HG02571 (cell line): Measurements from ENCODE around the gene SCAANT1.

Source experiments
- ATAC-seq: cut with Tn5 transposase; IDR thresholded peaks from one replicate; pipeline ENCODE4 v1.9.1; 2021; ENCODE audit warnings: mild to moderate bottlenecking, moderate library complexity; ENCODE audit not compliant: unreplicated experiment

The SCAANT1 gene

DNA sequence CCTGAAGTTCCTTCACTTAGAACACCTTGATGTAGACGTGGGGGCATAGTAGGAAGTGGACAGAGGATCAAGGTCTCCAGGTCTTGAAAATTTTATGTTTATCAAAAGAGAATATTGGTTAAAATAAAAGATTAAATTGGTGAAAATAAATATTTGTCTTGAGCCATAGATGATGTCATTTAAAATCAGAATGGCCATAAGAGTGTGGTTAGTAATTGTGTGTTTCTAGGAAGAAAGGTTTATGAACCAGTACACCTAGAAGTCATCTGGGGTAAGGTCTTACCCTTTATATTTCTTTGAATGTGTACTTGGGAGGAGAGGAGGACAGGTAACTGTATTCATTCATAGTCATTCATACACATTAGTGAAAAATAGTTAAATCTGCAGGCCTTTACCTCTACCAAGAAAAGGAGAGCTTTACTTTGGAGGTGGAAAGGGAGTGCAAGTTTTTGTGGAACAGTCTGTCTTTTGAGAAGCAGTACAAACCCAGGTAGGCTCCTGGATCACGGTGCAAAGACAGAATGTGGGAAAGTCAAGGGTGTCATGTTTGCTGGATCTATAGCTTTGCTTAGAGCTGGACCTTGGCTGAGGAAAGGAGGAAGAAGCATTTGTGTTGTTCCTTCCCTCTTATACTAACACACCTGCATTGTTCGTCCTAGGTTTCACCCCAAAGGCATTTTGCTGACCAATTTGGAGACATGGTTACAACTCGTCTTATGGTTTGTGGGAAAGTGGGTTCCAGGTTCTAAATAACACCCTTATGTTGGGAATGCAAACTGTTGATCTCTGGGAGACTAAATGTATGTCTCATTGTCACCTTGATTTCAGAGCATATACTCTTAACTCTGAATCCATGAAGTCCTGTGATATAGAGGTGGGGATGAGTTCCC lies 6.2 kb downstream of the SCAANT1 start:
- ATAC-seq: no peak

DNA sequence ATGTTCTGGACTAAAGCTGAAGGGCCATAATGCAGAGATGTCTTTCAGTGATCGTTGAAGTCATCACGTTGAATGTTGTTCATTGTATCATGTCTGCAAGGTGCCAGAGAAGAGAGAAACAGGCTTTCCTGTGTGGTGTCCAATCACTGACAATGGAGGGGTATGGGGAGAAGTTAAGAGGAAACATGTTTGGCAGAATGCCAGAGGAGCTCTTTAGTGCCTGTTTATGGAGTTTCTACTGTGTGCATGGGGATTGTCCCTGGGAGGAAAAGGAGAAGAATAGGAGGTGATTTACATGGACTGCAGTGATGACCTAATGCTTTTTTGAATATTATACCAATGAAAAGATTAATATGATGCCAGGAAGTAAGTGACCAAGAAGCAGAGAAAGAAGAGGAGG lies 11.7 kb downstream of the SCAANT1 start:
- no peak for ATAC-seq

DNA sequence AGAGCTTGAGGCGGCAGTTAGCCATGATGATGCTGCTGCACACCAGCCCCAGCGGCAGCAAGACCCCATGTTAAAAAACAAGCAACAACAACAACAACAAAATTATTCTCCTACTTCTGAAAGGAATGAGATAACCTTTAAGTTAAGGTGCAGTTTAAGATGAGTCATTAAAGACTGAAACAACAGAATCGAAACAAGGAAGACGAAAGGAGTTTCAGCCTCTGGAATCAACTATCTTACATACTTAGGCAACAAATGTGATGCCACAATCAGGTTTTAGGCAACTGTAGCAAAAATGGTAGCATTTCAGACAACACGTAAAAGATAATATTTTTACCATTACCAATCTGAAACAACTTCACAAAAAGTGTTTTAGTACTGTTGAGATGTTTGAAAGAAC lies 12.2 kb downstream of the SCAANT1 start:
- no peak for ATAC-seq

DNA sequence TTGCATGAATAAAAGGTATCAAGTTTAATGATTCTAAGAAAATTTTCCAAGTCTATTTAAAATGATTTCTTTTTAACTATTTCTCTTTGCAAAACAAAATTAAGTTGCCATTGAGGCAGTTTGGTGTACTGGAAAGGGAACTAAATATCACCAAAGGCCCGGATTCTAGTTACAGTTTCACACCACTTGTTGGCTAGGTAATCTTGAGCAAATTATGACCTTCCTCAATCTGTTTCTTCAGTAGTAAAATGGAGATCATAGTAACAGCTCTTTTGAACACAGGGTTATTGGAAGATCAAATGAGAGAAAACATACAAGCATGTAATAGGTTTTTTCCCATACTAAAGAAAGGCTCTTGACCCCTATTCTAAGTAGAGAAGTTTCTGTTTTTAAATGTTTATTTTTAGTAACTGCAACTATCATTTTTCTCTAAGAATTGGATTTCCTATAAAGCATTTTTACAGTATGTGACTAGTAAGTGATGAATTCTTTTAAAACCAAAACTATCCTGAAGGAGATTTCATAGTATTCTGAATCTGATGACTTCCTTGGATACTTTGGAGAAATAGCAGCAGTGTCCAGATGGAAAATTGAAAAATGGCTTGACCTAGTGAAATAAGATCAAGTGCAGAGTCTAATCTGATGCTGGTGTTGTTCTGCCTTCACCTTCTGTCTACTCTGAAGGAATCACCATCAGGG lies 15.7 kb downstream of the SCAANT1 start:
- ATAC-seq: no peak

DNA sequence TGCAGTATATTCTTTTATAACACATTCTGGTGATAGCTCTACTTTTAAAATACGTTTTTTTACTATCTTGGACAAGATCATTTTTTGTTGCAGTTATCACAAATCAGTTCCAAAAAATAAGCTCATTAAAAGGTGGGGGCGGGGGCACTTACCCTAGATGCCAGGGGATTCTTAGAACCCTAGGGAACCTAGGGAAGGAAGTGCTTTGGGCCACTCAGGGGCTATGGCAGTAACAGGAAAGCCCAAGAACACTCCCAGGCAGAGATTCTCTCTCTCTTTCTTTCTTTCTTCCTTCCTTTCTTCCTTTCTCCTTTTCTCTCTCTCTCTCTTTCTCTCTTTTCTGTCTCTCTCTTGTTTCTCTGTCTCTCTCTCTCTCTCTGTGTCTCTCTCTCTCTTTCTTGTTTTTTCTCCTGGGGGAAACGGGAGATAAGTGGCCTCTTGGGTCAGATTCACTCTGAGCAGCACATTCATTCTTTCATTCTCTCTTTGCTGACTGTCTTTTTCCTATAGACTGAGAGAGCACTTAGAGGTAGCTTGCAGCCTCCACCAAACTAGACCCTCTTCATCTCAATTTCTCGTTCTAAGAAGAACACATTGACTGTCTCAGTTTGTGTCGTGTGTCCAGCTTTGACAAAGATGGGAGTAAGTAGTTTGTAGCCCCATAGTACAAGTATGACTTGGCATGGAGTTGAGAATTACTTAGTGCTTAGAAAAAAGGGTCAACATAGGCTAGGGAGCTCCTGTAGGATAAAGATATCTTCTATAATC lies 16.6 kb downstream of the SCAANT1 start:
- no peak for ATAC-seq

DNA sequence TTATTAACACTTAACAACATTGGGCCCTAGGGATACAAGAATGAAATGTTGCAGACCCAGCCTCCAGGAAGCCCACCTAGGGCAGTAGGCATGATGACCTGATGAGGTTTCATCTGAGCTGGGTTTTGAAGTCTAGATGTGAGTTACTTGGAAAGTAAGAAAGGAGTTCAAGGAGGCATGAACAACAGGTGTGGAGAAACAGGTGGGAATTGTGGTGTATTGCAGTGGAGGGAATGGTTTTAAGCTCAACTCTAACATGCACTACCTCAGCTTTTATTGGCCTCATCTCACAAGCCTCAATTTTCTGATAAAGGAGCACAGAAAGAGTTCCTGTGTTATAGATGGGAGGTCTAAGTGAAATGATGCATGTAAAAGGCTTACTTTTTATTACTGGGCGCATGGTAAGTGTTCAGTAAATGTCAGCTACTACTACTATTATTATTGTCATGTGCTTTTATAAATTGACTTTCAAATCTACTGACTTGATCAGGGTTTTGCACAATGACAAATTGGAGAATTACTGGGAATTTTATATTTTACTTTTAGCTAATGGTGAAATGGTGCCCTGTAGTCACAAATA lies 19.3 kb downstream of the SCAANT1 start:
- no peak for ATAC-seq

DNA sequence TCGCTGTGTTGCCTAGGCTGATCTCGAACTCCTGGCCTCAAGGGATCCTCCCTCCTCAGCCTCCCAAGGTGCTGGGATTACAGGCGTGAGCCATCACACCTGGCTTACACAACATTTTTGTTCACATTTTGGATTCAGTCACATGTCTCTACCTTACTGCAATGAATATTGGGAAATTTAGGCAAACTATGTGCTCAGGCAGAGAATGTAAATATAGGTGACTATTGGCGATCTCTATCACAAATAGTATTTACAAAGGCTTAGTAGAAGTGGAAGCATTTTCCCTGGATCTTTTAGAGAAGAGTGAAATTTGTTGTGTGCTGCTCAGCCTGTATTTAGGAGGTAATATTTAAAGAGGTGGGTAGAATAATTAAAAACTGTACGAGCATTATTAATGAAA lies 20.7 kb downstream of the SCAANT1 start:
- no peak for ATAC-seq

DNA sequence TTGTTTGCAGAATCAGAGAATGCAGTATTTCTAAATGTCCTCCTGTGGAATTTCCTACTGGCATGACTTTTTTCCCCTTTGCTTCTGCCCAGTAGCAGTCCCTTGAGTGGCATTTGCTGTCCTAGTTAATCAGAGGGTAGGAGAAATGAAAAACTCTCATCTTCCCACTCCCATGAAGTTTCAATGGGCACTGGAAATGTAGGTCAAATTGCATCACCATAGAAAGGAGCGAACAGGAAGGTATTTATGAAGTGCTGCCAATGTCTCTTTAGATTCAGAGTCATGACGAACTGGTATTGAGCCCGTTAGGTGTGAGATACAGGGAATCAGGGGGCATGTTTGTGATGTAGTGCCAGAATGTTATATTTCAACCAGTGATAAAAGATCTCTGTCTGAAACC lies 25.3 kb downstream of the SCAANT1 start:
- no peak for ATAC-seq

DNA sequence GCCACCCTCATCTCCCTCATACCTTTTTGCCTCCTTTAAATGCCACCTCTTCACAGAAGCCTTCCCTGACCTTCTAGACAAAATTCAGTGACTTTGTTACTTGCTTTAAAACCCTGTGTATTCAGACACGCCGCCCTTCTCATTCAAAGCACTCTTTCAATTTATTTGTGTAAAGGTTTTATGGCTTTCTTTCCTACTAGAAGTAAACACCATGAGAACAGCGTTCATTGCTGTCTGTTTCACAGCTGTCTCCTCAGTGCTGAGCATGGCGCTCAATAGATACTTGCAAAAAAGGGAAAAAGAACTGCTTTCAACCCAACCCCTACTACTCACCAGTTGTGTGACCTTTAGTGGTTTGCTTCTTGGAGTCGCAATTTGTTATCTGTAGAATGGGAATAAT lies 31.5 kb downstream of the SCAANT1 start:
- no peak for ATAC-seq

DNA sequence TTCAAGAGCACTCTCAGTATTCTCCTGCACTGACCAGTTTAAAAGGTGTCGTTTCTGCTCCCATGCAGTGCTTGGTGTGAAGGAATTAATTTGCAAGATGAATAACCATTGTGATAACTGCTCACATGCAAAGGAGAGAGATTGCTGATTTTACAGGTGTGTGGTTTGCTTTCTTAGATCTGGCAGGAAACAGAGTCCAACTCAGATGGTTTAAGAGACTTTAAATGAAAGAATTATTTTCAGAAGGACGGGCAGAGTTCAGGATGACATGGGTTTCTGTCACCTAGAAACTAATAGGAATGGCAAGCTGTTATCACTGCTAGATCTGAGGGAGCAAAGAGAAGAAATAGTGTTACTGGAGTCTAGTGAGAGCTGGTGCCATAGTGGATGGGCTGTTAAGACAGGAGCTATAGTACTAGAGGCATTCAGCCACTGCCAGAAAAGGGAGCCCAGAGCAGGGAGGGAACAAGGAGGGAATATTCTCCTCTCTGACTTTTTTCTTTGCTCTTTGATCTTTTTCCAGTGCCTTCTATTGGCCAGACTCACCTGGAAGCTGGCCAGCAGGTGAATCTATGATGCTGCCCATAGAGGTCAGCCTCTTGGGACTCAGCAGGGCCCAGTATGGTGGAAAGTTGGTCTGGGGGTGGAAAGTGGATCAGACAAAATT lies 33.7 kb downstream of the SCAANT1 start:
- ATAC-seq: no peak

DNA sequence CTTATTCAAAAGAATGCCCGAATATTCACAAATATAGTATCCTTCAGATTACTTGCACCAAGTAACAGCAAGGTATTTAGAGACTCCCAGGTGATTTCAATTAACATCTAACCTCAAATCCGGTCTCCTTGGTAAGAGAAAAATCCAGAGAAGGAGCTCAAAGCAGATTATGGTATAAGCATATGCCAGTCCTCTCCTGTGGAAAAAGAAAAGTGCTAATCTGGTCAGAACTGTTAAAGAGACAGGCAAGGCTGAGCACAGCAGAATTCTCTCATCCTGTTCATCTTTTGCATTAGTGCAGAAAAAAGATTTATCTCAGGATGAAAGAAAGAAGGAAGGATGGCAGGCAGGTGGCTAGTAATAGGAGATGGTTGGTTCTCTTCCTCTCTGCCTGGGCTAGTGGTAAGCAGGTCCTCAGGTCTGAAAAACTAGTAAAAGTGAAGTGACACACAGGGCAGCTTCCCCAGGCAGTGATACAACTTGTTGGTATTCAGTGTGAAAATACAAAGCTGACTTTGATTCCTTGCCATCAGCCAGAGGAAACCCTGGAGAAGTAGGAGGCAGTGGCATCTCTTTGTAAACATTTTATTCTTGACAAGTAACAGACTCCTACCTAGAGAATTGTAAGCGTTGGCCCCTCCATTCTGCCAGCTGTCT lies 34.3 kb downstream of the SCAANT1 start:
- ATAC-seq: no peak

DNA sequence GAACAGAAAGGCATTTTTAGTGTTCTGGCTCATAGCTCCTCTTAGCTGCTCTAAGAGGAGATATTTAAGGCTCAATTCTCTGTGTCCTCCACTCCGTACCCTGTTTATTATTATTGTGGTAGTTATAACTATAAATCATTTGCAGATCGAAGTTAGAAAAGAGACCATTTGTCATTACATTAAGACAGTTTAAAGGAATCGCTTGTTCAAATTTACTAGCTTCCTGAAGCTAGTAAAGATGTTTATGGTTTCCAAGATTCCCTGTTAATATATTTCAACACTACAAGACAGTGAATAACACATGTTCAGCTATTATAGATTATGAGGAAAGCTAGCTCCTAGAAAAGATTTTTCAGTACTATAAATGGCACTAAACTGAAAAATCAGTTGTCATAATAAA lies 35.9 kb downstream of the SCAANT1 start:
- ATAC-seq: no peak

DNA sequence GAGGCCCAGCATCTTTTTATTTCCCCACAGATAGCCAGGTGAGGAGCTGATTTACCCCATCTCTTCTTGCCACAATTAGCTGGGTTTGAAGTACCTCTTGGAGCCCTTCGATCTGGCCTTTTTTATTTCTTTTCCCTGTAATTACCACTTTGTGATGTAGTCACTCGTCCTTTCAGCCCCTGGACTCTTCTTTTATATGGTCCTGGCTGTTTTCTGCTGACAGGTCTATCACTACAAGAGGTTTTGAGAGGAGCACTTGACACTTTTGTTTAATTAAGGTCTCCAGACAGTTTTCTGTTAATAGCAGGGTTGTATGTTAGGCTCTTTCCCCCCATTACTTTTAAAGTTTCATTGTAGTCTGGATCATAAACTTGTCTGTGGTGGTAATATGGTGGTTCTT lies 36.7 kb downstream of the SCAANT1 start:
- ATAC-seq: no peak

DNA sequence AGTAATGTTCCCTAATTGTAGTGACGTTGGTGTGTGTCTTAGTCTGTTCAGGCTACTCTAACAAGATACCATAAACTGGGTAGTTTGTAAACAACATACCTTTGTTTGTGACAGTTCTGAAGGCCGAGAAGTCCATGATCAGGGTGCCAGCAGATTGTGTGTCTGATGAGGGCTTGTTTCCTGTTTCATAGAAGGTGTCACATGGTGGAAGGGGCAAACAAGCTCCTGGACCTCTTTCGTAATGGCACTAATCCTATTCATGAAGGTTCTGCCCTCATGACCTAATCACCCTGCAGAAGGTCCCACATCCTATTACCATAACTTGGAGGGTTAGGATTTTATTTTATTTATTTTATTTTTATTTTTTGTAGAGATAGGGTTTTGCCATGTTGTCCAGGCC lies 37.4 kb downstream of the SCAANT1 start:
- no peak for ATAC-seq

DNA sequence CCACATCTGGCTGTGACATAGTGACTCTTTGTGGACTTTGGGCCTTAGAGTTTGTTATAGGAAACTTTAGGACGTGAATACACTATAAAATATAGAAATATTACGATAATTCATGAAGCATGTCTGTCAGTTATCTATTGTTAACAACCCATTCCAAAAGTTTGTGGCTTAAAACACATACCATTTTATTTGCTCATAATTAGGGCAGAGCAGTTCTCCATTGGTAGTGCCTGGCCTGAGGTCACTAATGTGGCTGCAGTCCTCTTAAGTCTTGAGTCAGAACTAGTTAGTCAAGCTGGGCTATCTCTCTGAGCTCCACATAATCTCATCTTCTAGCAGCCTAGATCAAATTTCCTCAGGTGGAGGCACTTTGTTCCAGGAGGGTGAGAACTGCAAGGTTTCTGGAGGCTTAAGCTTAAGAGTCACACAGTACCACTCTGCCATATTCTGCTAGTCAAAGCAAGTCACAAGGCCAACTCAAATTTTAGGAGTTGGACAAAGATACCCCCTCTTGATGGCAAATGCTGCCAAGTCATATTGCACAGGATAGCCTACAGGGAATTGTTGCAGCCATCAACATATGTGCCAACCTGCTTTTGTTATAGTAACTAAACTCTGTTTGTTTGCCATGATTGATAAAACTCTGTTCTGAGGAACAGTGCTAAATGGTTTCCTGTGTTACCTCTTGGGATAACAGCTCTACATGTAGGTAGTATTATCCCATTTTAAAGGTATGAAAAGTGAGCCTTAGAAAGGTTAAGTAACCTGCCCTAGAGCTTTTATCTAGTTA lies 39.9 kb downstream of the SCAANT1 start:
- ATAC-seq: no peak

DNA sequence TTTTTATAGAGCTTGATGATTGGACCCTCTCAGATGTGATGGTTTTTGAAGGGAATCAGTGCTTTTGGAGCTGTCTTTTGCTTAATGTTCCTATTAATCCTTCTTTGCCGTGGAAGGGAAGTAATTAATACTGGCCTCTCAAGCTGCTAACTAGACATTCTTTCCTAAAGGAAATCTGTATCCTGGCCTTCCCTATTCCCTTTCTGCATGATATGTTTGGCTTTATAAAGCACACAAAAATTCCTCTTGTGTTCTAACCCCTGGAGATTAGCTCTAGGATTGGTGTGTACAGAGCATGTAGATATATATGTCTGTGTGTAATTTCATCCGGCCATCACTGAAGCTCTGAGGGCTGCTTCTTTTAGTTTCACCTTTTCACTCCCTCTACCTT lies 41.6 kb downstream of the SCAANT1 start:
- no peak for ATAC-seq

DNA sequence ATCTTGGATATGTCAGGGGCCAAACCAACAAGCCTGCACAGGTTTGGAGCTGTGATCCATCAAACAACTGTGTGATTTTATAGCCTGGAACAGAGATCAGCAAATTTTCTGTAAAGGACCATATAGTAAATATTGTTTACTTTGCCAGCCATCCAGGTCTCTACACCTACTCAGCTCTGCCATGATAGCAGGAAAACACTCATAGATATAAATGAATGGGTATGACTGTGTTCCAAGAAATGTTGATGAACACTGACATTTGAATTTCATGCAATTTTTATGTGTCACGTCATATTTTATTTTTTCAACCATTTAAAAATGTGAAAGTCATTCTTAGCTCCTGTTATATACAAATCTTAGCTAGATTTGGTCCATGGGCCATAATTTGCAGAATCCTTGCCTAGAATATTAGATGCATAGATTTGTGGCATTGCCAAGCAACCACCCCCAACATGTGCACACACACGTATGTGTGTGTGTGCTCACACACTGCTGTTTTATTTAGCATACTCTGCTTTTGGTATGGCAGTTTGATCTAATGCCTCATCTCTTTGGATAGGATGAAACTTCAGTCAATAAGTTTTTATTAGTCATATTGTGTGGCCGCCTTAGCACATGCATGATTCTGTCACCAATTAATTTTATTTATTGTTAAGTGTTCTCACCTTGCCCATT lies 42.1 kb downstream of the SCAANT1 start:
- no peak for ATAC-seq

DNA sequence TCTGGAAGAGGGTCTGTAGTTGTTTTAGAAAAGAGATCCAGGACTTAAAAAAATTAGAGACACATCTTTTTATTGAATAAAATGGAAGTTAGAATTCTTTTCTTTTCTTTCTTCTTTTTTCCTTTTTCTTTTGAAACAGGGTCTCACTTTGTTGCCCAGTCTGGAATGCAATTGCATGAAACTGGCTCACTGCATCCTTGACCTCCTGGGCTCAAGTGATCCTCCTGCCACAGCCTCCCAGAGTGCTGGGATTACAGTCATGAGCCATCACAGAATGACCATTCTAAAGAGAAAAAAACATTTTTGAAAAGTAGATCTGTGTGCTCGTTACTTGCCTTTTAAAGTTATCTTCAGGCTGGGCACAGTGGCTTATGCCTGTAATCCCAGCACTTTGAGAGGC lies 45.0 kb downstream of the SCAANT1 start:
- ATAC-seq: no peak

DNA sequence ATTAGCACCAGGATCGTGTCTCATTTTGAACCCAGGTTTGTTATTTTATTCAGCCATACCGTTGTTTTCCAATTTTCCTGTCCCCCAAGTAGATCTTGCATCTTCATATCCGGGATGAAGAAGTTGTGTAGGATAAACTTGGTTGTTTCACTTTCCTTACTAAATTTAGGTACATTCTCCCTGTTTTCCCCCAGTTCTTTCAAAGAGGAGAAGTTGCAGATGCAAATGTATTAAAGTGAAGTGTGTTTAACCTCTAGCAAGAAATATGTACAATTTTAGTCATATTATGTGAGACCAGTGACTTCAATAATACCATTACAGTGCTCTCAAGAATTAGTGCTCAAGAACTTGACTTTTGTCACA lies 47.2 kb downstream of the SCAANT1 start:
- no peak for ATAC-seq
